Fibroblast of lung (primary cell): ENCODE results near the gene RAN. TPM values are rescaled to one million over a fixed set of nuclear protein-coding genes. Genes with fewer than 3 reads are reported as not detected.
A peak's percentile ranks its signal among the peaks of the same experiment; 100 is the strongest.
"Not testable (repeated sequence)": the region's sequence is repeated elsewhere in the genome, so short reads cannot be mapped to it uniquely, and the experiment has no call there.

Experiments used
- DNase-seq, 2 donors: peaks; one replicate each; pipeline versions ENCODE4 v3.0.0 to v3.0.0-alpha.2; 2010; ENCODE audit warnings: low read depth in 2 of 2
- H2AFZ ChIP-seq: 2 replicates; pipeline ENCODE4 v1.5.1; 2012; ENCODE audit warnings: low read length, control low read depth, inconsistent platforms
- H3K27ac ChIP-seq: 2 replicates; pipeline ENCODE4 v1.5.1; 2011; ENCODE audit warnings: low read length, control low read depth; ENCODE audit not compliant: insufficient read depth
- H3K27me3 ChIP-seq: 2 replicates; pipeline ENCODE4 v1.5.1; 2011; ENCODE audit warnings: mild to moderate bottlenecking, low read length; ENCODE audit not compliant: control insufficient read depth, insufficient read depth
- H3K36me3 ChIP-seq: 2 replicates; pipeline ENCODE4 v1.5.1; 2011; ENCODE audit warnings: low read length; ENCODE audit not compliant: control insufficient read depth, insufficient read depth
- H3K4me1 ChIP-seq: 2 replicates; pipeline ENCODE4 v1.5.1; 2011; ENCODE audit warnings: low read length; ENCODE audit not compliant: control insufficient read depth, insufficient read depth; ENCODE audit errors: extremely low read depth
- H3K4me2 ChIP-seq: 2 replicates; pipeline ENCODE4 v1.5.1; 2011; ENCODE audit warnings: low read length, control low read depth; ENCODE audit not compliant: insufficient read depth; ENCODE audit errors: extremely low read depth
- H3K4me3 ChIP-seq, 4 experiments: fragments of 200-600 bp in 1 of 4; sonication (generic) in 1 of 4; replicated peaks in 1 of 4; 2 replicates each; pipeline ENCODE4 v1.5.1; 2011 to 2016; ENCODE audit warnings: low read length in 4 of 4, low read depth in 3 of 4, mild to moderate bottlenecking in 3 of 4, control low read depth in 2 of 4, inconsistent platforms in 1 of 4, mixed read lengths in 1 of 4; ENCODE audit not compliant: insufficient read depth in 1 of 4; ENCODE audit errors: control extremely low read depth in 1 of 4
- H3K79me2 ChIP-seq: 2 replicates; pipeline ENCODE4 v1.5.1; 2012; ENCODE audit warnings: mild to moderate bottlenecking, low read length, inconsistent platforms; ENCODE audit not compliant: control insufficient read depth, insufficient read depth
- H3K9ac ChIP-seq: 2 replicates; pipeline ENCODE4 v1.5.1; 2011; ENCODE audit warnings: mild to moderate bottlenecking, low read length, control low read depth; ENCODE audit not compliant: insufficient read depth
- H3K9me3 ChIP-seq: 2 replicates; pipeline ENCODE4 v1.5.1; 2012; ENCODE audit warnings: low read depth, low read length; ENCODE audit not compliant: control insufficient read depth, insufficient read depth
- H4K20me1 ChIP-seq: 2 replicates; pipeline ENCODE4 v1.5.1; 2011; ENCODE audit warnings: low read length; ENCODE audit not compliant: control insufficient read depth, insufficient read depth; ENCODE audit errors: extremely low read depth
- CTCF ChIP-seq, 2 donors: IDR thresholded peaks in 1 of 2; conservative IDR thresholded peaks in 1 of 2; 1 replicate in 1 of 2; 2 replicates in 1 of 2; pipeline ENCODE4 v1.5.1; 2011 to 2012; ENCODE audit warnings: low read length in 2 of 2, control low read depth in 1 of 2, inconsistent platforms in 1 of 2, low read depth in 1 of 2, mild to moderate bottlenecking in 1 of 2
- EZH2 ChIP-seq: IDR thresholded peaks from 2 replicates; pipeline ENCODE4 v1.5.1; 2012; ENCODE audit warnings: low read length, control low read depth, mild to moderate bottlenecking; ENCODE audit errors: missing control alignments
- polyA plus RNA-seq, 2 donors: library from polyadenylated mRNA; depleted of rRNA in 1 of 2; stranded (reverse) in 1 of 2; unstranded in 1 of 2; fragments of >200 nt; gene quantifications; 2 replicates each; pipeline ENCODE4 v1.2.1, GENCODE V29; 2011 to 2012; ENCODE audit warnings: missing spikeins in 1 of 2
- total RNA-seq: library from RNA; depleted of rRNA; stranded (reverse); fragments of >200 nt; gene quantifications from 2 replicates; pipeline ENCODE4 v1.2.1, GENCODE V29; 2014

RAN gene
- total and polyA plus RNA-seq, 2 donors (not counting 1 experiment from before 2014, with no cell fraction given): 409 to 1,342 TPM

GRCh38 chr12:130839770-130840404 is 32.0 kb upstream of the RAN start:
- H3K36me3 ChIP-seq: no peaks in the 10 kb centered on the region
- H3K9ac ChIP-seq: no peak overlapping the region
- H3K9me3 ChIP-seq: no peaks in the 10 kb centered on the region
- peaks cover 10% of the 10 kb centered on the region for H3K4me1 ChIP-seq
- H4K20me1 ChIP-seq: no peaks in the 10 kb centered on the region
- H3K79me2 ChIP-seq: peaks cover 35% of the 10 kb centered on the region
- no peak for TF ChIP-seq CTCF (conservative IDR thresholded peaks at IDR 0.05 in 1 of 2, IDR thresholded peaks at IDR 0.05 in 1 of 2; ENCODE audit: low read depth in 1 of 2, low read length in 2 of 2)
- peak overlapping the region; percentile 97 for H3K4me2 ChIP-seq
- H3K27me3 ChIP-seq: no peaks in the 10 kb centered on the region
- H2AFZ ChIP-seq: peak overlapping the region; percentile 92
- no peak for DNase-seq
- H3K27ac ChIP-seq: peak overlapping the region; percentile 44
- H3K4me3 ChIP-seq: peak overlapping the region in 3 of 4 experiments; percentile 53 to 72 (median 59)

- TF ChIP-seq EZH2 (no peak), CTCF (conservative IDR thresholded peaks at IDR 0.05 in 1 of 2, IDR thresholded peaks at IDR 0.05 in 1 of 2; ENCODE audit: low read depth in 1 of 2, low read length in 2 of 2) (no peak)
- Histone ChIP-seq H3K27ac (no peak overlapping the region), H3K79me2 (no peaks in the 10 kb centered on the region), H2AFZ (no peak overlapping the region), H3K27me3 (no peaks in the 10 kb centered on the region), H3K9me3 (no peaks in the 10 kb centered on the region), H3K4me2 (no peak overlapping the region), H3K36me3 (no peaks in the 10 kb centered on the region), H3K4me1 (no peaks in the 10 kb centered on the region), H3K4me3 (no peak overlapping the region), H4K20me1 (no peaks in the 10 kb centered on the region), H3K9ac (no peak overlapping the region)
- no peak for DNase-seq
These were observed 25.5 kb upstream of the RAN start for GRCh38 chr12:130846369-130846768.

- no peak overlapping the region for H2AFZ ChIP-seq
- H3K79me2 ChIP-seq: no peaks in the 10 kb centered on the region
- no peak overlapping the region for H3K4me3 ChIP-seq
- no peak overlapping the region for H3K4me2 ChIP-seq
- H3K9me3 ChIP-seq: no peaks in the 10 kb centered on the region
- H3K27me3 ChIP-seq: no peaks in the 10 kb centered on the region
- no peak overlapping the region for H3K27ac ChIP-seq
- TF ChIP-seq EZH2 (no peak), CTCF (conservative IDR thresholded peaks at IDR 0.05 in 1 of 2, IDR thresholded peaks at IDR 0.05 in 1 of 2; ENCODE audit: low read depth in 1 of 2, low read length in 2 of 2) (no peak)
- H3K36me3 ChIP-seq: no peaks in the 10 kb centered on the region
- H3K9ac ChIP-seq: no peak overlapping the region
- DNase-seq: peak in 1 of 2 donors; percentile 48
- H3K4me1 ChIP-seq: no peaks in the 10 kb centered on the region
- H4K20me1 ChIP-seq: no peaks in the 10 kb centered on the region
These were observed 24.8 kb upstream of the RAN start for GRCh38 chr12:130847112-130847511.

GRCh38 chr12:130848105-130848504 is 23.8 kb upstream of the RAN start:
- not testable (repeated sequence) for H3K9me3 ChIP-seq, DNase-seq, H3K27me3 ChIP-seq

GRCh38 chr12:130848785-130849305 is 23.0 kb upstream of the RAN start:
- not testable (repeated sequence) for H3K27ac ChIP-seq, H2AFZ ChIP-seq, H3K9ac ChIP-seq, H3K4me3 ChIP-seq, H3K4me2 ChIP-seq, H3K4me1 ChIP-seq, H4K20me1 ChIP-seq, H3K27me3 ChIP-seq, H3K79me2 ChIP-seq, H3K36me3 ChIP-seq, DNase-seq, H3K9me3 ChIP-seq

More at GRCh38 chr12:130848105-130848504, 23.8 kb upstream of the RAN start:
- H3K4me2 ChIP-seq, H3K36me3 ChIP-seq, H3K9ac ChIP-seq, H3K79me2 ChIP-seq, H3K27ac ChIP-seq, H4K20me1 ChIP-seq, H2AFZ ChIP-seq, H3K4me3 ChIP-seq, H3K4me1 ChIP-seq: not testable (repeated sequence)
